ENCODE measurements around the gene CNST.
"Not testable (repeated sequence)": the region's sequence is repeated elsewhere in the genome, so short reads cannot be mapped to it uniquely, and the experiment has no call there.

The CNST gene

GRCh38 chr1:246560833-246561232 is 5.4 kb upstream of the CNST start:
- not testable (repeated sequence) for DNase-seq

- DNase-seq: no peak
These were observed 1.2 kb upstream of the CNST start for GRCh38 chr1:246564839-246565750.

- no peak for DNase-seq
These were observed 517 bp upstream of the CNST start for GRCh38 chr1:246565751-246566127.

- no peak for DNase-seq
These were observed 773 bp downstream of the CNST start for GRCh38 chr1:246566813-246567645.

GRCh38 chr1:246567646-246568235 is 1.5 kb downstream of the CNST start:
- DNase-seq: no peak

GRCh38 chr1:246569248-246570238 is 3.3 kb downstream of the CNST start:
- DNase-seq: peak; percentile 27

GRCh38 chr1:246571309-246571708 is 5.1 kb downstream of the CNST start:
- DNase-seq: not testable (repeated sequence)

GRCh38 chr1:246571953-246572352 is 5.7 kb downstream of the CNST start:
- no peak for DNase-seq

- no peak for DNase-seq
These were observed 6.5 kb downstream of the CNST start for GRCh38 chr1:246572785-246573184.

GRCh38 chr1:246573491-246573890 is 7.2 kb downstream of the CNST start:
- DNase-seq: no peak

- no peak for DNase-seq
These were observed 10.4 kb downstream of the CNST start for GRCh38 chr1:246576709-246577032.

- no peak for DNase-seq
These were observed 10.9 kb downstream of the CNST start for GRCh38 chr1:246577082-246577719.

- DNase-seq: no peak
These were observed 11.5 kb downstream of the CNST start for GRCh38 chr1:246577720-246578106.

- no peak for DNase-seq
These were observed 13.6 kb downstream of the CNST start for GRCh38 chr1:246579818-246580217.

- no peak for DNase-seq
These were observed 14.5 kb downstream of the CNST start for GRCh38 chr1:246580497-246581370.

- no peak for DNase-seq
These were observed 16.2 kb downstream of the CNST start for GRCh38 chr1:246582301-246583055.

GRCh38 chr1:246583056-246583440 is 16.8 kb downstream of the CNST start:
- no peak for DNase-seq

GRCh38 chr1:246583448-246584185 is 17.4 kb downstream of the CNST start:
- no peak for DNase-seq

GRCh38 chr1:246587032-246587431 is 20.8 kb downstream of the CNST start:
- no peak for DNase-seq

All from activated effector memory CD4-positive, alpha-beta T cell treated with Interleukin-2 at 50 U/mL for 16 hours (primary cell).